Endothelial cell (in vitro differentiated cells): Measurements from ENCODE around the gene RFNG. TPM values are rescaled to one million over a fixed set of nuclear protein-coding genes. Genes with fewer than 3 reads are reported as not detected.

Experiments used
- DNase-seq: peaks from one replicate; pipeline ENCODE4 v3.0.0; 2021; ENCODE audit warnings: low spot score
- H3K27ac Mint-ChIP-seq: one replicate; pipeline ENCODE4 v1.8.0; 2021; ENCODE audit warnings: mixed read lengths, inconsistent platforms; ENCODE audit not compliant: unreplicated experiment
- H3K27me3 Mint-ChIP-seq: one replicate; pipeline ENCODE4 v1.8.0; 2021; ENCODE audit warnings: mild to moderate bottlenecking, moderate library complexity, mixed read lengths, inconsistent platforms; ENCODE audit not compliant: unreplicated experiment
- H3K36me3 Mint-ChIP-seq: one replicate; pipeline ENCODE4 v1.8.0; 2021; ENCODE audit warnings: mild to moderate bottlenecking, low read depth, mixed read lengths, inconsistent platforms; ENCODE audit not compliant: unreplicated experiment
- H3K4me1 Mint-ChIP-seq: one replicate; pipeline ENCODE4 v1.8.0; 2021; ENCODE audit warnings: mild to moderate bottlenecking, mixed read lengths, inconsistent platforms; ENCODE audit not compliant: unreplicated experiment
- H3K4me3 Mint-ChIP-seq: one replicate; pipeline ENCODE4 v1.8.0; 2021; ENCODE audit warnings: mild to moderate bottlenecking, mixed read lengths, inconsistent platforms; ENCODE audit not compliant: unreplicated experiment
- H3K9me3 Mint-ChIP-seq: one replicate; pipeline ENCODE4 v1.8.0; 2021; ENCODE audit warnings: mixed read lengths, inconsistent platforms; ENCODE audit not compliant: unreplicated experiment
- total RNA-seq: library from RNA; stranded (reverse); fragmentation: NEBNext Ultra II Directional; extraction: Animal tissue kit (Norgen Biotek cat#: 25700); gene quantifications from one replicate; pipeline ENCODE4 v1.2.1, GENCODE V29; 2021; ENCODE audit not compliant: unreplicated experiment
- TF ChIP-seq, protein P1 (sequence below): fragments of 200-600 bp; sonication (generic); IDR thresholded peaks from one replicate; pipeline ENCODE4 v1.5.0; 2021; ENCODE audit warnings: antibody characterized with exemption; ENCODE audit not compliant: unreplicated experiment

The RFNG gene
- total RNA-seq, 1 donor from 2014 or later = 19.7 TPM

DNA sequence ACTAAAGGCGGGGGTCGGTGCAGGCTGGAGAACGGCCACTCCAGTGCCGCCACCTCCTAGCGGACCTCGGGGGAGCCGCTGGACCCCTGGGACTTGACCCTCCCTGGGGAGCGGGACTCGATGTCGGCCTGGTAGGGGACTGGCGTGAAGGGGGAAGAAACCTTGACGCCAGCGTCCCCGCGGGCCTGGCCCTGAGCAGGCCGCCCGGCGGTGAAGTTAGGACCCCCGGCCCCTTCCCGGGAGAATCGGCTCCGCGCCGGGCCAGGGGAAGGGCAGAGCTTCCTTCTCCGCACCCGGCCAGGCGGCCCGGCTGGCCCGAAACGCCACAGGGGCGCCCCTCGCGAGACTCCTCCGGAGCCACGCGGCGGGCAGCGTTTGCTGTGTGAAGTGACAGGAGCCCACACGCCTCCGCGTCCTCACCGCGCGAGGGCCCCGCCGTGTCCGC lies 13.6 kb upstream of the RFNG start:
- peaks cover 10% of the 10 kb centered on the region for H3K27me3 Mint-ChIP-seq
- peak; percentile 45 for DNase-seq
- no peaks in the 10 kb centered on the region for H3K9me3 Mint-ChIP-seq
- peaks cover 3% of the 10 kb centered on the region for H3K4me1 Mint-ChIP-seq
- peak overlapping the region; percentile 74 for H3K4me3 Mint-ChIP-seq
- no peaks in the 10 kb centered on the region for H3K36me3 Mint-ChIP-seq
- TF ChIP-seq, protein P1, sequence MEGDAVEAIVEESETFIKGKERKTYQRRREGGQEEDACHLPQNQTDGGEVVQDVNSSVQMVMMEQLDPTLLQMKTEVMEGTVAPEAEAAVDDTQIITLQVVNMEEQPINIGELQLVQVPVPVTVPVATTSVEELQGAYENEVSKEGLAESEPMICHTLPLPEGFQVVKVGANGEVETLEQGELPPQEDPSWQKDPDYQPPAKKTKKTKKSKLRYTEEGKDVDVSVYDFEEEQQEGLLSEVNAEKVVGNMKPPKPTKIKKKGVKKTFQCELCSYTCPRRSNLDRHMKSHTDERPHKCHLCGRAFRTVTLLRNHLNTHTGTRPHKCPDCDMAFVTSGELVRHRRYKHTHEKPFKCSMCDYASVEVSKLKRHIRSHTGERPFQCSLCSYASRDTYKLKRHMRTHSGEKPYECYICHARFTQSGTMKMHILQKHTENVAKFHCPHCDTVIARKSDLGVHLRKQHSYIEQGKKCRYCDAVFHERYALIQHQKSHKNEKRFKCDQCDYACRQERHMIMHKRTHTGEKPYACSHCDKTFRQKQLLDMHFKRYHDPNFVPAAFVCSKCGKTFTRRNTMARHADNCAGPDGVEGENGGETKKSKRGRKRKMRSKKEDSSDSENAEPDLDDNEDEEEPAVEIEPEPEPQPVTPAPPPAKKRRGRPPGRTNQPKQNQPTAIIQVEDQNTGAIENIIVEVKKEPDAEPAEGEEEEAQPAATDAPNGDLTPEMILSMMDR = no peak
- no peak overlapping the region for H3K27ac Mint-ChIP-seq

DNA sequence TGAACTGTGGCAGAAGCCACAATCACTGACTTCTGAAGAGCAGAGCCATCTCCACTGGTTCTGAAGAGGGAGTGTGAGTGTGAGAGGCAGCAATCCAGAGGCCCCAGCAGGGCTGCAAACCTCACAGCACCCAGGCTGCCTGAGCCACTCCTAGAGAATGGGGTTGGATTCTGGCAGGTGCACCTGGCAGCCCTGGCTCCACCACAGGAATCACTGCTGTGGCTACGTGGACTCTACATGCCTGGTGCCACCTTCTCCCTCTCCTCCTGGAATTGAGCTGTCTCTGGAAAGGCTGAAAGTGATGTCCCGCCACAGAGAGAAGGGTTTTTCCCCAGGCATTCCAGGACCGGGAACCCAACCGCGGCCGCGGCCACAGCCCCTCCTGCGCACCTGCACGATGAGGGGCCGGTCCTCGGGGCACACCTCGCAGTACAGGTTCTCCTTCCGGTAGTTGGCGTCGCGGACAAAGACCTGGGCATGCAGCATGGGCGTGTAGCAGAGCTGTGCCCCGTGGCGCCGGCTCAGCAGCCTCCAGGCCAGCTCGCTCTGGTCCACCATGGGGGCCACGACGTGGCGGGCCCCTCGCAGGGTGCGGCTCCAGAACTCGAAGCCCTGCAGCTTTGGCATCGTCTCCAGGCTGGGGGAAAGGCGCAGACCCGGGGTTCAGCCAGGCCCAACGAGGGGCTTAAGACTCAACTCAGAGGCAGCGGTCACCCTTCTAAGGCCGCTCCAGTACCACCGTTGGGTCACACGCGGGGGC lies 13.0 kb upstream of the RFNG start:
- H3K9me3 Mint-ChIP-seq = no peaks in the 10 kb centered on the region
- peaks cover 11% of the 10 kb centered on the region for H3K27me3 Mint-ChIP-seq

DNA sequence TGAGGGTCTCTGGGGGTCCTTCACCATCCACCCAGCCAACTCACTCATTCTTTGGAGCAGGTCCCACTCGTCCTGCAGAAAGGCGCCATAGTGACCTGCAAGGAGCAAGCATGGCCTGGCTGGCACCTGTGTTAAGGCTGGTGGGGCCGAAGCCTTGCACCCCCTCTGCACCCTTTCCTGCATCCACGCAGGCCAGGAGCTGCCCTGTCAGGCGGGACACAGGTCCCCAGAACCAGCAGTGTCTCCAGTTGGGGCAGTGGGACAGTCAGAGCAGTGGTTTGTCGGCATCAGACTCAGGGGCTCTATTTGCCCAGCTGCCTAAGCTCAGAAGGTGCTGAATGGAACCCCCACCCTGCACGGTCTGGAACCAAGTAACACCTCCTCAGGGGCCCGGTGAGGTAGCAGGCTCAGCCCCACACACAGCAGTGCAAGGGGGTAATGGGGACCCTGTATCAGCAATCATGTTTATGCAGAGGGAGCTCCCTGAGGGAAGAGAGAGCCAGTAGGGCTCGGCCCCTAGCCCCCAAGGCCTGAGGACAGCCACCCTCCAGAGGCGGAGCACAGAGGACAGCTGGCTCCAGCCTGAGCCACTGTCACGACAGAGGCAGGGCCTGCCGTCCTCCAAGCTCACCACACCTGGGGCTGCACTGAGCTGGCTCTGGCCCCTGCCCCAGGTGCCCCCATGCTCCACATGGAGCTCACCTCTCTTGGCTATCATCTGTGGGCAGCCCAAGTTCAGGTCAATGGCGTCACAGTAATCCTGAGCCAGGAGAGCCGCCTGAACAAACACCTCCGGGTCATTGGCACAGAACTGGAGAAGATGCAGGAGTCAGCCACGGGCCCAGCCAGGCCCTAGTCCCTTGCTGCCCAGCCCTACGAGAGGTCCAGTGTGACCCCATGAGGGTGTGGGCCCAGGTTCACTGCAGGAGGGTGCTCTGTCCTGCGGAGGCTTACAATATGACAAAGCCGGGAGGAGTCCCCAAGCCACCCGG lies 12.1 kb upstream of the RFNG start:
- TF ChIP-seq, protein P1 = no peak
- H3K36me3 Mint-ChIP-seq = no peaks in the 10 kb centered on the region
- peak overlapping the region; percentile 71 for H3K4me3 Mint-ChIP-seq
- H3K27ac Mint-ChIP-seq = no peak overlapping the region
- peaks cover 3% of the 10 kb centered on the region for H3K4me1 Mint-ChIP-seq
- DNase-seq = no peak
- peaks cover 11% of the 10 kb centered on the region for H3K27me3 Mint-ChIP-seq
- H3K9me3 Mint-ChIP-seq = no peaks in the 10 kb centered on the region

More for the DNA sequence above, 13.0 kb upstream of the RFNG start:
- Mint-ChIP-seq H3K4me1 (peaks cover 3% of the 10 kb centered on the region), H3K36me3 (no peaks in the 10 kb centered on the region), H3K4me3 (peak overlapping the region; percentile 74), H3K27ac (no peak overlapping the region)
- no peak for DNase-seq
- TF ChIP-seq, protein P1 = no peak

DNA sequence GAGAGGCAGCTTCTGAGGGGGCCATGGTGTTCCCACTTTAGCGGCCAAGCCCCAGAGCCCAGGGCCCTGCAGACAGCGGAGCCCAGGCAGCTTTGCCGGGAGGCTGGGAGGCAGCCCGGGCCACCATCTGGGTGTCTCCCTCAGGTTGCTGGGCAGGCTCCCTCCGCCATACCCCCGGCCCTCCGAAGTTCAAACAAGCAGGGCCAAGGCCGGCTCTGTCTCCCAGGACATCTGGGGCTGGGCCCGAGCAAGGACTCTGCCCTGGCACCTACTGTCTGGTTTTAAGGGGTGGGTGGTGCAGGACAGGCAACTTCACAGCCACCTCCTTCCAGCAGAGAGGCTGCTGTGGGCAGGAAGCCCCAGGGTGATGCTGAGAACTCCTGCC lies 11.4 kb upstream of the RFNG start:
- TF ChIP-seq, protein P1 = no peak
- Mint-ChIP-seq H3K9me3 (no peaks in the 10 kb centered on the region), H3K27ac (no peak overlapping the region), H3K4me3 (no peak overlapping the region), H3K36me3 (no peaks in the 10 kb centered on the region), H3K4me1 (peaks cover 3% of the 10 kb centered on the region), H3K27me3 (peaks cover 12% of the 10 kb centered on the region)
- DNase-seq = no peak
